SKM-1 treated with dmso at 0.1 percent for 144 hours (cell line): ENCODE data around the gene CDH23.

Source experiments
- DNase-seq: peaks from one replicate; lab custom pipeline; 2025; ENCODE audit not compliant: unreplicated experiment; lab: John Stamatoyannopoulos, UW

The CDH23 gene

DNA sequence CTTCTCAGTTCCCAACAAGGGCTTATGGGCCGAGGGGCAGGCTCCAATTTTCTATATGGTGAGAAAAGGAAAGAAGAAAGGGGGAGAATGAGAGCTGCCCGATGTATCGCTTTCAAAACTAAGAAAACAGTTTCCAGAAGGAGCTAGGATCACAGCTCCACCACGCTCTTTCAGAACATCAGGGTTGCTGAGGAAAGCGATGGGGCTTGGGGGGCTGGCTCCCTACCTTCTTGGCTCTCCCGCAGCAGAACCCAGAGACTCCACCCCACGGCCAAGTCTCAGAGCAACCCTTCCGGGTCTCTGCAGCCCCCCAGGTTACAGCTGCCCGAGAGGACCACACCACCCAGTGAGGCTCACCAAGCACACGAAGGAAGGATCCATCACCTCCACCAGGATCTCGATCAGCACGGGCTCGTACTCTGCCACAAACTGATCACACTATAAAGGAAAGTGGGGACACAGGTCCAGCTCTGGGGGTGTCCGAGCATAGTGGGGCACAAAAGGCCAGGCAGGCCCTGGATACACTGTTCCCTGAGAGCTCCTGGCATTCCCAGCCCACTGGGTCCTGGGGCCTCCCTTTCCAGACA lies 422.0 kb downstream of the CDH23 start:
- DNase-seq = no peak

DNA sequence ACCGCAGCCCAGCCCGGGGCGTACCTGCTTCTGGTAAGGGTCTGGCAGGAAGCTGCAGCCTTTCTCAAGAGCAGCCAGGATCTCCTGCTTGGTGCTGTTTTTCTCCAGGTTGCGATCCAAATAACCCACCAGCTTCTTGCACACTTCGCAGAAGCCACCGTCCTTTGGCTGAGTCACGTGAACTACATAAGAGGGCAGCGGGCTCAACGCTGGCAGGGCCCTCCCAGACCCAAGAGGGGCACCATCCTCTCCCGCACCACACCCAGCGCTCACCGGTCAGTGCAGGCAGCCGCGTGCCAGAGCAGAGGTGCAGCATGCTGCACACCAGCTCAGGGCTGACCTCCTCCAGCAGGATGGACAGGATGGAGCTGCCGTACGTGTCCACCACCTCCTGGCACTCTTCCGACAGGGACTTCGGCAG lies 422.7 kb downstream of the CDH23 start:
- DNase-seq = no peak

DNA sequence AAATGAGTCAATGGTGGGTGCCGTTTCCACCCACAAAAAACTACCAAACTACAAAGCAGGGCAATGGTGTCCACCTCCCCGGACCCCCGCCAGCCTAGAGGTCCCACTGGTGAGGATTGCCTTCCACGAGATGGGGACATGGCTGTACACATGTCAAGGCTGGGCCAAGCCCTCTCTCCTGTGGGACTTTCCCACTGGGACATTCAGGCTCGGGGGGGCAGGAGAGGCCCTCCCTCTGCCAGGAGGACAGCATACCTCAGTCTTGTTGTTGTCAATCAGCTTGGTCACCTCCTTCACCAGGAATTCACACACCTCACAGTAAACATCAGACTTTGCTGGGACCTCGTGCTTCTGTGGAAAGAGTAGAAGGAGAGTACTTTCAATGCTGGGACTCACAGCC lies 423.3 kb downstream of the CDH23 start:
- DNase-seq = no peak

DNA sequence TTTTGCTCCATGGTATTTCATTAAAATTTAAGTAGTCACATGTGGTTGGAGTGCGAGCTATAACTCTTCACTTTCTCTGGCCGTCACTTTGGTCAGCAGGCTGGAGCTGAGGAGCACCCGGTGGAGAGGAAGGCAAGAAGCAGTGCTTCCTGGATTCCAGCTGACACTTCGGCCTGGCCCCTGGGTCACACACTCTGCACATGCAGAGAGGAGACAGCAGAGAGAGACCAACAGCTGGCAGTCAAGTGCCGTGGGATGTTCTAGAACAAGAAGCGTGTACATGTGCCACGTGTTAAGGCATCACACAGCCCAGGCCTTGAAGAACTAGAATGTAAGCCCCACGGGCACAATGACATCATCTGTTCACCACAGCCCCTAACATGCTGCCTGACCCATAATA lies 424.2 kb downstream of the CDH23 start:
- DNase-seq = no peak

DNA sequence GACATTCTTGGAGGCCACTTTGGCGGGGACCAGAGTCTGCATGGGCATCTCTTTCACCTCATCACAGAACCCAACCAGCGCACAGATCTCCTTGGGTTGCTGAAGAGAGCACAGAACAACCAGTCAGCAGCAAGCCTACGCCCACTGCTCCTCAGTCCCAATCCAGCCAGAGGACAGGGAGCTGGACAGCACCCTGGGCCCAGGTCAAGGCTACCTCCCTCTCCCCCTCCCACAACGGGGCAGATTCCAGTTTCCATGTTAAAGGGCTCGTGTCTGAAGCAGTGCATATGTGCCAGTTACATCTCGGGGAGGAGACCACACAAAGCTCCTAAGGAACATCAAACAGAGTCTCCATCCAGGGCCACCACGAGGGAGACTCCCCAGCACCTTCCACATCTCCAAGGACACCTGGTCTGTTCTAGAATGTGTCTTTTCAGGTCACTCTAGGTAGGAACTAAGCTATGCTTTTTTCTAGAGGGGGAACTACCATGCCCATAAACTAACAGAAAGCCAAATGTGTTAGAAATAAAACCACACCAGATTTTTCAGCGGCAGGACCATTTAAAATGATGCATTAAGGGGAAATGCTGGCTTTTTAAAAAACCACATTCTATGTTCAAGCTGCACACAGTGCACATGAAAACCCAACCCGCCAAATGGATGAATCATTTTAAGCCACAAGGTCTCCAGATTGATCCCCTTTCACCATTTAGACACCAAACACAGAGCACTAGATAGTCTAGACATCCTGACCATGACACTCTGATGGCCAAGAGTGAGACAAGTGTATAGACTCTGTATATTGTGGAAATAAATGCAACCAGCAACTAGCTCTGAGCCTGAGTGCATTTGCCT lies 425.4 kb downstream of the CDH23 start:
- DNase-seq = no peak

DNA sequence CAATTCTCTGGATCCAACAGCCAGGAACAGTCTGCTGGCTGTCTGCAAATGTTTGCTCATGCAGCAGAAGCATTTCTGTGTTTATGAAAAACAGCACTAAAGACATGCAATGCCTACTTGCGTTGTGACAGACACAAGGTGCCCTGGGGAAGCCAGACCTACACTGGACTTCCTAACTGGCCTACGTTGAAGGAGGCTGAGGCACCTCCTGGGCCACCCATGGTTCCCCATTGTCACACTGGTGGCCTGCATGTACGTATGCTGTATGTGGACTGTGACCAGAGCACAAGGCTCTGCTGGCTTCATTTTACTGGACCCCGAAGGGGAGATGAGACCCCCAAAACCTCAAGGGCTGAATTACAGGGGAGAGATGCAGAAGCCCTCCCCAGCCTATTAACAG lies 426.6 kb downstream of the CDH23 start:
- DNase-seq = no peak

DNA sequence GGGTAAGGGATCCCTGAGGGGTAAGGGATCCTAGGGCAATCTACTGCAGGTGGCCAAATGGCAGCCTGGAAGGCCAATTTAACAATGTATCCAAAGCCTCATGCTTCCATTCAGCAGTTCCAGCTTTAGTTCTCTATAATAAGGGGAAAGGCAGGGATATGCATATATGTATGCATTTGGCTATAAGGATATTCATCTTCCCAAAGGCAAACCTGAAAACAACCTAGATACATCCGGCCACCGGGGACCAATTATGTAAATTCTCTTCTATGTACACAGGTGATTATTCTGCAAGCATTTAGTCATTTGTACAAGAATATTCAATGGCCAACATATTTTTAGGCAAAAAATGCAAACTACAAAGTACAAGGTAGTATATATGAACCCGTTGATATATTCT lies 427.6 kb downstream of the CDH23 start:
- no peak for DNase-seq

DNA sequence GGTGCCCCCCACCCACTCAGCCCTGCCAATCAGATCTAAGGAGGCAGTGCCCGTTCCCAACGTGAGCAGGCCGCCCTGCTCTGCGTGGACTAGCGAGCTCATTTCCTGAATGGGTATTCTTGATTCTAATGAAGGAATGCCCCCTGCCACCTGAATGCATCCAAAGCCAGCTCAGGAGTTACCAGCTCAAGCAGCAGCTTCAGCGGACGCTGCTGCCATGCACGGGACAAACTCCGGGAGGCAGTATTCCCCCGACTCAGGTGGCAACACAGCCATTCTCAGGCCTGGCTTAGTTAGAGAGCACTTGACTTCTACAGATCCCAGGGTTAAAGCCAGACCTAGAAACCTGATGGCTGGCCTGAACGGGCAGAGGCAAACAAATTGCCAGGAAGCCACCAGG lies 428.5 kb downstream of the CDH23 start:
- DNase-seq = no peak

DNA sequence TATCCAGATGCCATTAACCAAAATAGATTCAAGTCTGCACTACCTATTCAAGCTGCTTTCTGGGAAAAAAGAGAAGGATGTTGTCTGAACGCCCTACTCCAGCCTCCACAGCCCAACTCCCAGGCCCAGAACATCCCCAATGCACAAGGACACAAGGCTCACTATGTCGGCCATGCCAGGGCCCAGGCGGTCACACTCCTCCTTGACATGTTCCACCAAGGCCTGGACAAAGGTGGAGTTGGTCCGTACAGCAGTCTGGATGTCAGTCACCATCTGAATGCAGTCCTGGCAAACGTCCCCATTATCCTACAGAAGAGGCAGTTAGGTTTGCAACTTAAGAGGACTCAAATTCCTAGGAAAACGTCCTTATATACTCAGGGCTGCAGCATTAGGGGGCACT lies 431.1 kb downstream of the CDH23 start:
- no peak for DNase-seq

DNA sequence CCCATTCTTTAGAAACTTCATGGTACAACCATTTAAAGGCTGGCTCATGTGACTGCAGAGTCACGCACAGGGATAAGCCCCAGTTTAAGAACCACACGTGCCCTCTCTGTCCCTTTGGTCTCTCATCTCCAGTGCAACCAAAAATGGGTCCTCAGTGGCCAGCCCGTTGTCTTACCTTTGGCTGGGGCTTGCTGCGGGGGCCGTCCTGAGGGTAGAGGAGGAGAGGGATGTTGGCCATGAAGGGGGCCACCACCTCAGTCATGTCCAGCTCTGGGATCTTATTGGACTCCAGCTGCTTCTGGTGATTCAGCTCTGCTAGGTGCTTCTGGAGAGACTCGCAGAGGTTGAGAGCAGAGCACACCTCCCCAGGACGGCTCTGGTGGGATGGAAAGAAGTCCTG lies 432.0 kb downstream of the CDH23 start:
- no peak for DNase-seq

DNA sequence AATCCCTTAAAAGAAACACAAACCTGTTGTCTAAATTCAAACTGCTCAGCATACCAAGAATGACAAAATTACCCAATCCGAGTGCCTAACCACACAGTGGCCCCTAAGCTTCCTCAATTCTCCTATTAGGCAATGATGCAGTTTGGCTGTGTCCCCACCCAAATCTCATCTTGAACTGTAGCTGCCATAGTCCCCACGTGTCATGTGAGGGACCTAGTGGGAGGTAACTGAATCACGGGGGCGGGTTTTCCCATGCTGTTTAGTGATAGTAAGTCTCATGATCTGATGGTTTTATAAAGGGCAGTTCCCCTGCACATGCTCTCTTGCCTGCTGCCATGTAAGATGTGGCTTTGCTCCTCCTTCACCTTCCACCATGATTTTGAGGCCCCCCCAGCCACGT lies 432.5 kb downstream of the CDH23 start:
- DNase-seq = peak; percentile 96

DNA sequence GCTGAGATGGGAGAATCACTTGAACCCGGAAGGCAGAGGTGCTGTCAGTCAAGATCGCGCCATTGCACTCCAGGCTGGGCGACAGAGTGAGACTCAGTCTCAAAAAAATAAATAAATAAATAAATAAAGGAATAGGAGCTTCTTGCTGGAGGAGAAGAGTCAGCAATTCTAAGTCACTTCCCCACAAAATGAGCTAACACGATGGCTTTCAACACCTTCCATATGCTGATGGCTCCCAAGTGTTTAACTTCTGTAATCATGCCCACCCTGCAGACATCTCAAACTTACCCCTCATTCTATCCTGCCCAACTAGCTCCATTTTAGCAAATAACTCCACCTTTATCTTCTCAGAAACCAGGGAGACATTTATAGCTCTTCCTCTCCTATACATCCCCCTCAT lies 433.2 kb downstream of the CDH23 start:
- peak; percentile 18 for DNase-seq

DNA sequence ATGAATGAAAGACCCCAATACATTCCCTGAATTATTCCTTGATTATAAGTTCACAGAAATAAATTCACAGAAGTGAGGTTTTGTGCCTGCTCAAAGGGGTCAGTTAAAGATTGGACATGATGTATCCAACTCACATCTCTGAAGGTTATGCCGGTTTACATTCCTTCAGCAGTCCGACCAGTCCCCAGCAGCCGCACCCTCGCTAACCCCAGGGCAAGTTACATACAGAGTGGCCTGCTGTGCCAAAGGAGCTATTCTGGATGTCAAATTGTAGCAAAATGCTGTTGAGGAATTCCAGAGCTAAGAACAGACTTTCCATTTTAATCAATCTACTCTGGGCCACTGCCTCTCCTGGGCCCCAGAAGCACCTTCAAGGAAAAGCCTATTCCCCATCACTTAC lies 434.0 kb downstream of the CDH23 start:
- no peak for DNase-seq

DNA sequence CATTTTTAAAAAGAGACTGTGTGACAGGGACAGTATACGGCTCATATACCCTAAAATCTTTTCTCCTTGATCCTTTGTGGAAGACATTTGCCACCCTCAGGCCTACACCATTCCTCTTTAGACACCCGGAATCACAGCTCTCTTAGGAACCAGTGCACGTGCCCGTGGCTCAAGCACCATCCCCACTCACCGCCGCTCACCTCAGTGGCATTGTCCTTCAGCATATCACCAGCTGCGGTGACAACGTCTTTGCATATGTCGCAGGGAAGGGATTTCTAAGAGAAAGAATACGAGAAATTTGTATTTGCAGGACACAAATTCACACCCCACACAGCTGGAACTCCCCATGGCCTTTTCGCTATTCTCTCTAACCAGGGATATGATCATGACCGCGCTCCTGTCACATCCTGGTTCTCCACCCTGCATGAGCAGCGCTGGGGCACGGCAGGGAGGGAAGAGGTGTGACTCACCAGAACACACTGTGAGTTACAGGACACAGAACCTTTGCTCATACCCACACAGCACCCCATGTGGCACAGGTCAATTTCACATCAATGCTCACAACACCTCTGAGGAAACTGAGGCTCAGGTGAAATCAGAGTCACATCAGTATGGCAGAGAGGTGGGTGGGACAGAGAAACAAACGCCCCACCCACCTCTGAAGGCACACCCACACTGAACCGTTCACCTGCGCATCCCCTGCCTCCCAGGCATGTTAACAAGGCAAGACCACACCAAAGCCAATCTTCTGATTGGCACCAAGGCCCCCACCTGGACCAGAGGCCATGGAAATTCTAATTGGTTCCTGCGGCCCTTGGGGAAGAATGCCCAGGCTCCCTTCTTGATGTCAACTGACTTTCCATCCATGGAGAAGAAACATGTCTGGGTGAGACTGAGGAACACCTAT lies 435.2 kb downstream of the CDH23 start:
- no peak for DNase-seq

DNA sequence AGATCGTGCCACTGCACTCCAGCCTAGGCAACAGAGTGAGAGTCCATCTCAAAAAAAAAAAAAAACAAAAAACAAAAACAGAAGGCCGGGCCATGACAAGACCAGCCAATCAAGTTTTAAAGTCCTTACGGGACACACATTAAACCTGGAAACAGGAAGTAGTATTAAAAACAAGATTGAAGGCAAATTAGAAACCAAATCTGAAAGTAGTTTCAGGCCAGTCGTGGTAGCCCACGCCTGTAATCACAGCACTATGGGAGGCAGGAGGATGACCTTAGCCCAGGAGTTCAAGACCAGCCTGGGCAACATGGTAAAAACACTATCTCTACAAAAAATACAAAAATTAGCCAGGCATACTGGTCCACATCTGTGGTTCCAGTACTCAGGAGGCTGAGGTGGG lies 436.2 kb downstream of the CDH23 start:
- DNase-seq = no peak

DNA sequence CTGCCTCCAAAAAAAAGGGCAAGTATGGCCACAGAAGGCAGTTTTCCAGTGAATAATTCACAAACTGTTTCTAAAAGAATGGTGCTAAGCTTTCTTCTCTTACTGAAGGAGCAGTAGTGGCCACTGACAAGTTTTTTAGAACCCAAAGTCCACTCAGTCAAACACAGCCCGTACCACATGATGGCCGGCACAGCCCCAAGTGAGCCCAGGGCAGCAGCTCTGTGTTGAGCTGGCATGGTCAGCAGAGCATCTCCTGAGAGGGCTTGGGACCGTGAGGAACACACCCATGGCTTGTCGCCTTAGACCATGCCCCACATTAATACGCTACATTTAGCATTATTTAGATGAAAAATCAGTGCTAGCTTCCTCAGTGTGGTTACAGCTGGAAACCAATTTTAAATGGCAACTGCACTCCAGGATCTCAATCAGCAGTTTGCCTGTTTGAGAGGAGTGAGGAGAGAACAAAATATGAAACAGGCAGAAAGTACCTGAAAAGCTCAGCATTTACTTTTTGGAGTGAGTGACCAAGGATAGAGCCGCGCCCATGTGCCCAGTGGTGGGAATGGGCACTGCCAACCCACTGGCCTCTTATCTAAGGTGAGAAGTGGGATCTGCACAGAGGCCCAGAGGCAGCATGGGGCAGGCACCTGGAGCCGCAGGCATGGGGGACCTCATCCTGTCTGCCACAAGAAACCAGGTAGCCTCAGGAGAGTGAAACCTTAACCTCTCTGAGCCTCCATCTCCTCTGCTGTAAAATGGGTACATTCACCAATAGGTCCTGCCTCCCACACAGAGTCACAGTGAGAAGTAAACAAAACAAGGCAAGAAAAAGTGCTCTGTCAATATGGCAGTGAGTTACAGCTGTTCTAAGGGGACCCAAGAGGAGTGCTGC lies 437.0 kb downstream of the CDH23 start:
- no peak for DNase-seq

DNA sequence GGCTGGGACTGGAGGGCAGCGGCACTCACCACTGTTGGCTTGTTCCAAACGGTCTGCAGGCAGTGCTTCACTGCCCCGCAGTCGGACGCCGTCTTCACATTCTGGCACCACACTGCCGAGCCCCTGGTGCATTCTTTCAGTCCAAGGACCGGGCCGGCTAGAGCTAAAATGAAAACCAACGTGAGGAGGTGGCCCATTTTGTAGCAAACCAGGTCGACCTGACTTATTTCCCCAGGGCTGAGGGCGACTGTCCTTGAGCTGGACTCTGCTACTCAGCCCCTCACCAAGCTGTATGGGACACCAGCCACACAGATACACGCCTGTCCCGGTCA lies 437.6 kb downstream of the CDH23 start:
- no peak for DNase-seq

DNA sequence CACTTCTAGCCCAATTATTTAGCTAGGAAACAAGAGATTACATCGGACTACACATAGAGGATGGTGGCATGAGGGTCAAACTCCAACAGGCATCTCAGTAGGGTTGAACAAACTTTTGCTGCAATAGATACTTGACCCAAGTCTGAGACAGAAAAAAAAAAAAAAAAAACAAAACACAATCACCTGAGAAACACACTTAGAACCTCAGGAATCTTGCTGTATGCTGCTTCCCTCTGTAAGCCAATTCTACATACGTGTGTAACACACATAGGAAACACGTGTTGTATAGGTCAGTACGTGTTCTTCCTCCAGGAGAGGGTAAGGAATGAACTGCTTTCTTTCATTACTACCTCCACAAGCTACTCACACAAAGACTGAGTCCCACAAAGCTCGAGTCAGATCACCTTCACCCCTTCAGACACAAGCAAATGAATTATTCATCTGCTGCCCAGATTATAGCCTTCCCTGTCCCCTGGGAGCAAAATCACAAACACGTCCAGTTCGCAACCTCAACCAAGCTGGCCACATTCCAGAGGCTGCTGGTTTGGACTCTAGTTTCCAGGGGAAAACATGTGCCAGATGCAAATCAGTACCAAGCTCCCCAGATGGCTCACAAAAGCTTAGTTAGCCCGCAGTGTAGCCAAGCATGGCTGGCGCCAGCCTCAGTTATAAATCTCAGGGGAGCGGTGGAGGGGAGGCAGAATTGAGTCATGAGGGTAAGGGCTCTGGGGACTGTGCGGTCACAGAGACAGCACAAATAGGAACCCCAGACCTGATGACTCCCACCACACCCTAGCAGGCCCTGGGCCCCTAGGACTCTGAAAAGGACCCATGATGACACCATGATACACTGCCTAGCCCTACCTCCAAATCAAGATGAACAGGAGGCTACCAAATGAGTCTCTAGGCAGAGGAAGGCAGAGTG lies 439.2 kb downstream of the CDH23 start:
- DNase-seq = no peak

DNA sequence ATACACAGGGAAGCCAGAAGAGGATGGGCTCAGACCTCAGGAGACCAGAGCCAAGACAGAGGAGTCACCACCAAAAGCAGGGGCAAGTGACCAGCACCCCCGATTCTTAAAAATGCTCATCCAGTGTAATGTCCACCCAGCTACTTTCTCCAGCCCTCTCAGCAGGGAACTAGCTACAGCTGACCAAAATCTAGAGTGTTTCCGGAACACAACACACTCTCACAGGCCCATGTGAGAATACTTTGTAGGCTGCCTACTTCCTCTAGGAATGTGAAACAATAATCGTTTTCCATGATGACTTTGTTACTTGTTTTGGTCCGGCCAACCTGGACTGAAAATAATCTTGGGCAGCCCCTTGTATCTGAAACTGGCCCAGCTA lies 439.9 kb downstream of the CDH23 start:
- no peak for DNase-seq
